Umbilical cord (tissue), 2 donors: ENCODE results near the gene NHLRC4. TPM values are rescaled to one million over a fixed set of nuclear protein-coding genes. Genes with fewer than 3 reads are reported as not detected.
A peak's percentile ranks its signal among the peaks of the same experiment; 100 is the strongest.

Experiments used
- DNase-seq: peaks from one replicate; pipeline ENCODE4 v3.0.0-alpha.2; 2015; ENCODE audit warnings: low spot score
- total RNA-seq: library from RNA; depleted of rRNA; stranded (reverse); fragments of >200 nt; gene quantifications from one replicate; pipeline ENCODE4 v1.2.3, GENCODE V29; 2014; ENCODE audit warnings: low replicate concordance; ENCODE audit not compliant: insufficient read depth

Gene NHLRC4
- 0.48 TPM for total RNA-seq

DNA sequence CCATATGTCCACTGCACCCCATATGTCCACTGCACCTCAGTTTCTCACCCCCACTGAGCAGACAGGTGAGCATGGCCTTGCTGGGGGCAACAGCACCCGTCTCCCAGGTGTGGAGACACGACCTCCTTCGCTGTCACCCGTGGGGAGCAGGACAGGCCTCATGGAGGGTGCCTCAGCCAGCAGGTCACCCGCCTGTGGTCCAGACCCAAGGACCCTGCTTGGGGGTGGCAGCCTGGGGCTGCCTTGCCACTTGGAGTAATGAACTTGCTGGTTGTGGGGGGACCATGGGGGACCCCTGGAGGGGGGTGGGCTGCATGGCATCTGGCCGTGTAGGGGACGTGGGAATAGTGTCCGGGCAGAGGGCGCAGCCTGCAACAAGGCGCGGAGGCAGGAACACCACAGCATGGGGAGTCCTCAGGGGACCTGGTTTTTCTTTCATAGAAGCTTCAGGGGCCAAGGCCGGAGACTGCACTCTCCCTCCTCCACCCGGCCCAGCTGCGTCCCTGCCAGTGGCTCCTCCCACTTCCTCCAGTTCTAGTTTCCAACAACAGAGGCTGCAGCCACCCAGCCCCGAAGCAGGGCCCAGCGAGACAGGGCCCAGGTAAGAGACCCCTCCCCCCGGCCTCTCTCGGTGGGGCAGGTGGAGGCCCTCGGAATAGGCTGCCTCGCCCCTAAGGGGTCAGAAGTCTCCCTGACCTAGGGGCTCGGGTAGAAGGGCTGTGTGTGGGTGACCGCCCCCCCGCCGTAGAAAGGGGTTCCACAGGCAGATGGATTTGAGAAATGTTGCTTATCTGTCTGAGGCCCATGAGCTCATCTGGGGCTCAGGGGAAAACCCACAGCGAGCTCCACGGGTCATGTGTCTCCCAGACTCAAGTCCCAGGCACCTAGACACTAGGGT, at the start of gene NHLRC4:
Gene NHLRC4 (plus strand): TSS at position 531 of the 898 bp plus-strand sequence. CDS start 1,043 bp downstream, outside the sequence.
- DNase-seq = peak; percentile 76

DNA sequence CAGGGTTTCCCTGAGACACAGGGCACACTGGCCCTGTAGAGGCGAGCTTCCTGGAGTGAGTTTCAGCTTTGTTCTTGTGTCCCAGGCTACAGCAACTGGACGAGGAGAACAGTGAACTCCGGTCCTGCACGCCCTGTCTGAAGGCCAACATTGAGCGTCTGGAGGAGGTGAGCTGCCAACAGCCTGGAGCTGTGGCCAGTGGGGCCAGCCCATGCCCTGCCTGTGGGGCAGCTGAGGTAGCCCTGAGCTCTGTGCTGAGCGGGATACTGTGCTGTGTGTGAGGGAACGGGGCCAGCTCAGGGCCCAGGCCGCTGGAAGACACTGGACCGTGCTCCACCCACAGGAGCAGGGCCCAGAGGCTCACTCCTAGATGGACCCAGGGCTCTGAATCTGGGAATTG, 47.9 kb upstream of the NHLRC4 start:
- DNase-seq = no peak

DNA sequence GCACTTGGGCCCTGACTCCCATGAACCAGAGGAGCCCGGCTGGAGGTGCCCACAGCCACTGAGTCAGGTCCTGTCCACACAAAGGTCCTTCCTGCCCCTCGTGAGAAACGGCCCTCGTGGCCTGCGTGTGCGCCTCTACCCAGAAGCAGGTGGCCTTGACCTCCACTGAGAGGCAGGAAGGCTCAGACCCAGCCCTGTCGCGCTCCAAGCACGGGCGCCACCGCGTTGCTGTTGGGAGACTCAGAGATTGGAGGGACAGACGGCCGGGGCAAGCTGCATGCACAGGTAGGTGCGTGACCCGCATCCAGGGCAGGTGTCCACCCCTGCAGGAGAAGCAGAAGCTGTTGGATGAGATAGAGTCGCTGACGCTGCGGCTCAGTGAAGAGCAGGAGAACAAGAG, 47.4 kb upstream of the NHLRC4 start:
- DNase-seq = no peak

GRCh38 chr16:519841-520687, 46.7 kb upstream of the NHLRC4 start:
- no peak for DNase-seq

DNA sequence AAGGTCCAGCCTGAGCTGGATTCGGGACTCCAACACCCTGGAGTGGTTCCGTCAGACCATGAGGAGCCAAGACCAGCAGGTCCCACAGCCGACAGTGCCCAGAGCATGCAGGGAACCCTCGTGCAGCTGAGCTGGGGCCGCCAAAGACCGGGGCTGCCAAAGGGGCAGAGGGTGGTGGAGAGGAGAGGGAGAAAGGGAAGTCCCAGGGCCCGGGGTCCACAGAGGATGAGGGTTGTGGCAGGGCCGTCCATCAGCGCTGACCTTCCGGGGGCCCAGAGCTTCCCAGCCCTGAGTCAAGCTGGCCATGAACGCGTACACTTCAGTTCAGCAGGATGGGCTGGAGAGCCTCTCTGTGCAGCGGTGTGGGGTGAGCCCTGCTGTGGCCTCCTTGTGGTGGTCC, 46.0 kb upstream of the NHLRC4 start:
- DNase-seq = no peak

DNA sequence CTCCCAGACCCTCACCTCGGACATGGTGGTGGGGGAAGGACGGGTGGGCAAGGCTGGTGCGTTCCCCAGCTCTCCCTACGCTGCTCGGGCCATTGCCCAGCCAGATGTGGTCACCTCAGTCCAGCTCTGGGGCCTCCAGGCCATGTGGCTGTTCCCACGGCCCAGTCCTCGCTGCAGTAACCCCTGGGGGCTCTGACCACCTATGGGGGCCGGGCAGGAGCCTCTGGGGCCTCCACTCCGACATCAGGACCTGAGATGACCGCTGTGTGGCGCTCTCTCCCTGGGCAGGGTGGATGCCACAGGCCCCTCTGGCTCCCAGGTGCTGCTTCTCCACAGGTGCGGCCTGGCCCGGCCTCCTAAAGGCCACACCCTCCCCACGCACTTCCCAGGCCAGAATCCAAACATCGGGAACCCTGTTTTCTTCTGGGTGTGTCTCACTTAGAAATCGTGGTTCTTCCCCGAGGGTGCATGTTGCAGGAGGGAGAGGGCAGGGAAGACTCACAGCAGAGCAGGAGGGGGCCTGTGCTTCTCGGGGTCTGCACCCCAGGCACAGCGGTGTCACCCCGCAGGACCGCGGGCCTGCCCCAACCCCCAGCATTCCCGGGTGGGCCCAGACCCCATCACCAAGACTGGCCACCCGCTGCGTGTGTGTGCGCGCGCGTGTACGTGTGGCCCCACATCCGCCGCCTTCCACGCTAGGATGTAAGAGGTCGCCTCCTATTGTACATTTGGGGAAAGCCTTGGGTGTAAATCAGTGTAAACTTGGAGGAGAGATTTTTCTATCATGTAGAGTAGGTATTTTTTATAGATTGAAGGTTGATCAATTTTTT, 45.2 kb upstream of the NHLRC4 start:
- no peak for DNase-seq

DNA sequence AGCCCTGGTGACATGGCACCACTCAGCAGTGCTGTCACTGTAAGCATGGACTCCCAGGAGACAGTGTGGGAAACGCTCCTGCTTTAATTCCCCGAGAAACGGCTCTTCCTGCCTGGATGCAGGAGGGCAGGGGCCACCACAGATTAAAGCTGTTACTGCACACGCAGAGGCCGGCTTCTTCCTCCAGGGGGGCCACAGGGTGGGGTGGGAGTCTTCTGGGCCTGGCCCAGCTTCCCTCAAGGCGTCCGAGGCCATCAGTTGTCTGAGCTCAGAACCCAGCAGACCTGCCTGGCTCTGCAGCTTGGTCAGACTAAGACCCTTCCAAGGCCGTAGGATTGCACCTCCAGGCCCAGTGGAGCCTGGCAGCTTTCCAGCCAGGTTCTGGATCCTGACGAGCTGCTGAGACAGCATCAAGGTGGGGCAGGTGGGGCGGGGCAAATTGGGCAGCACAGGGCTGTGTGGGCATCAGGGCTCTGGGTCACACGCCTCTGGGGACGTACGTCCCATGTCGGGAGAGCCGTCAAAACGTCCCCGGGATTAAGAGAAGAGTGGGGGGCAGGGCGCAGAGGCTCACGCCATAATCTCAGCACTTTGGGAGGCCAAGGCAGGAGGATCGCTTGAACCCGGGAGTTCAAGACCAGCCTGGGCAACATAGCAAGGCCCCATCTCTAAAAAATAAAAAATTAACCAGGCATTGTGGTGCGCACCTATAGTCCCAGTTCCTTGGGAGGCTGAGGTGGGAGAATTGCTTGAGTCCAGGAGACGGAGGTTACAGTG, 44.3 kb upstream of the NHLRC4 start:
- DNase-seq = no peak

DNA sequence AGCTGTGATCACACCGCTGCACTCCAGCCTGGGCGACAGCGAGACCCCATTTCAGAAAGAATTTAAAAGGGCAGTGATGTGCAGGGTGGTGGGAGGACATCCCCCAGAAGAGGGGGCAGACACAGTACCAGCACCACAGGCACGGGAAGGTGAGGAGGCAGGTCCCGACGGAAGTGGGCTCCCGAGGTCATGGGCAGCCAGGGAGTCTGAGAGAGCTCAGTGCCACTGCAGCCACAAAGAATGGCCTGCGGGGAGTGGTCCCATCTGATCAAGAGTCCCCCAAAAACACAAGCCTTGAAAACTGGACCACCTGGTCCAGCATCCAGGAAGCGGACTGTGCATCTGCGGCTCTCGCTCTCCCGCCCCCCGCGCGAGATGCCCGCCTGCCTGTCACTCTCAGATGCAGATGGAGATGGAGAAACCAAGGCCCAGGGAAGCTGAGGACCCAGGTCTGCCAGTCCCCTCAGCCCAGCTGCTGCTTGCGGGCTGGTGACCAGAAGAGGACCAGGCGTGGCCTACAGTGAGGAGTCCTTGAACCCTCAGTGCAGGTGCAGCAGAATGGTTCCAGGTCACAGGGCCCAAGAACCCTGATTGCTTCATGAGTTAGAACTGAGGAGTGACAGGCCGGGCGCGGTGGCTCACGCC, 43.6 kb upstream of the NHLRC4 start:
- DNase-seq = no peak

- DNase-seq = no peak
These were observed 42.3 kb upstream of the NHLRC4 start for GRCh38 chr16:524274-525040.

GRCh38 chr16:525123-525519, 41.7 kb upstream of the NHLRC4 start:
- DNase-seq = no peak

GRCh38 chr16:525520-526180, 41.2 kb upstream of the NHLRC4 start:
- DNase-seq = peak; percentile 36

DNA sequence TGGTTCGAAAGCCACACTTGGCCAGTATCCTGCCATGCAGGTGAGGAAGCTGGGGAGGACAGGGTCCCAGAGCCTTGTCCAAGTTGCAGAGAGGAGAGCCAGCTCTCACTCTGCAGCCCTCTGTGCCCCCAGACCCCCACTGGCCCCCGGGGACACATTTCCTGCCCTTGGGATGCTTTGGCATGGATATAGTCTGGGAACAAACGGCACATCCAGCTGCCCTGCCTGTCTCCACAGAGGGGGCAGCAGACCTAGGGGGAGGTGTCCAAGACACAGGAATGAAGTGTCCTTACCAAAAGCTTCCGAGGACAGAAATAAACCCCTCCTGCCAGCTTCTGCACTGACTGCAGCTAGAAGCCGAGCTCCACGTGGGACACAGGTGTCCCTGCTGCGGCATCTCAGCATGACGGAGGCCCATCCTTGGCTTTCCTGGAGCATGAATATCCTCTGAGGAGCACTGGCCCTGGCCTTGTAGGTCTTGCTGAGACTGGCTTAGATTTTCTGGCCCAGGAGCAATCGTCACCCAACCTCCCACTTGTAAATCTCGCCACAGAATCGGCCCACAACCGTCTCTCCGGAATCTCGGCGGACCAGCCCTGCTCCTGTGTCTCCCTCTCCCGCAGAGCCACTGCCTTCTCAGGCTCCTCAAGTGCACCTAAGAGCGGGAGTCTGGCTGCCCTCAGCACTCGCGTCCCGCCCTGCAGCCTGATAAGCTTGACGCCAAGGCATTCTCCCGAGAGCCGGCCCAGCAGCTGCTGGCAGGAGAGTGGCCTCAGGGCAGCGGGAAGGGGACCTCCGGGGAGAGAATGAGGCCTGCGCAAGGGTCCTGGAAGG, 40.4 kb upstream of the NHLRC4 start:
- DNase-seq = peak; percentile 69

GRCh38 chr16:527015-527903, 39.5 kb upstream of the NHLRC4 start, which contains the start of gene CAPN15:
Gene CAPN15, plus strand, starts transcription at chr16:527712. Its CDS starts 19,127 bp downstream, at chr16:546839.
- DNase-seq = peak; percentile 92

GRCh38 chr16:528111-529011, 38.4 kb upstream of the NHLRC4 start:
- peak; percentile 30 for DNase-seq

DNA sequence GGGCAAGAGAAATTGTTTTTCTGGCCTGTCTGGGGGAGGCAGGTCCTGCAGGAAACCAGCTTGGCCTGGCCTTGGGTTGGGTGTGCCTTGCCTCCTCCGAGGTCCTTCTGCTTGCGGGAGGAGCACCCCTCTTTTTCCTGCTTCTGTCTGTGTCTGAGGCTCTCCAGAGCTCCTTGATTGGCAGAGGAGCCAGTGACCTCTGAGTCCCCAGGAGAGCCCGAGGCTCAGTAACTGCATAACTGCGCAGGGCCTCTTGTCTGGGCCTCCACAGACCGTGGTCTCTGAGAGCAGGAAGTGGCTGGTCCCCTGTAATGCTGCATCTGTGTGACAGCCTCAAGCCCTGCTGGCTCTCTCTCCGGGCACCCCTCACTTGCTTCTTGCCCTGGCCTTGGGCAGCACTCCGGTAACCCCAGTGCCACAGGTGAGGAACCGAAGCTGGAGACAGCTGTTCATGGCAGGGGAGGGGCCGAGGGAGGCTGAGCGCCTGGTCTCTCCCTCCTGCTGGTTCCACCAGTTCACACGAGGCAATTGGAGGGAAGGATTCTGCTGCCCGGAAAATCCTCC, 37.7 kb upstream of the NHLRC4 start:
- no peak for DNase-seq
